ENCODE measurements around the gene FUNDC2.

The FUNDC2 gene

GRCh38 chrX:155023907-155024833 is 2.5 kb upstream of the FUNDC2 start:
- DNase-seq (ENCODE audit: low read depth): no peak

GRCh38 chrX:155026420-155026726 is 271 bp upstream of the FUNDC2 start:
- no peak for DNase-seq (ENCODE audit: low read depth)

- no peak for DNase-seq (ENCODE audit: low read depth)
Observed at GRCh38 chrX:155027509-155028066, 944 bp downstream of the FUNDC2 start.

- DNase-seq (ENCODE audit: low read depth): no peak
Observed at GRCh38 chrX:155028129-155028528, 1.5 kb downstream of the FUNDC2 start.

GRCh38 chrX:155028877-155029291 is 2.2 kb downstream of the FUNDC2 start:
- DNase-seq (ENCODE audit: low read depth): no peak

- DNase-seq (ENCODE audit: low read depth): no peak
Observed at GRCh38 chrX:155031657-155032056, 5.0 kb downstream of the FUNDC2 start.

GRCh38 chrX:155035688-155036087 is 9.0 kb downstream of the FUNDC2 start:
- DNase-seq (ENCODE audit: low read depth): no peak

GRCh38 chrX:155046129-155046810 is 19.6 kb downstream of the FUNDC2 start:
- no peak for DNase-seq (ENCODE audit: low read depth)

GRCh38 chrX:155046811-155047528 is 20.3 kb downstream of the FUNDC2 start:
- no peak for DNase-seq (ENCODE audit: low read depth)

- DNase-seq (ENCODE audit: low read depth): no peak
Observed at GRCh38 chrX:155048977-155049619, 22.5 kb downstream of the FUNDC2 start.

GRCh38 chrX:155052738-155053498 is 26.3 kb downstream of the FUNDC2 start:
- no peak for DNase-seq (ENCODE audit: low read depth)

- DNase-seq (ENCODE audit: low read depth): no peak
Observed at GRCh38 chrX:155053656-155054055, 27.0 kb downstream of the FUNDC2 start.

- no peak for DNase-seq (ENCODE audit: low read depth)
Observed at GRCh38 chrX:155054255-155054654, 27.6 kb downstream of the FUNDC2 start.

- DNase-seq (ENCODE audit: low read depth): no peak
Observed at GRCh38 chrX:155055494-155055893, 28.9 kb downstream of the FUNDC2 start.

- no peak for DNase-seq (ENCODE audit: low read depth)
Observed at GRCh38 chrX:155056471-155056870, 29.8 kb downstream of the FUNDC2 start.

- peak; percentile 27 for DNase-seq (ENCODE audit: low read depth)
Observed at GRCh38 chrX:155056877-155057792, 30.5 kb downstream of the FUNDC2 start.

GRCh38 chrX:155061760-155062159 is 35.1 kb downstream of the FUNDC2 start:
- DNase-seq (ENCODE audit: low read depth): no peak

GRCh38 chrX:155065035-155065734 is 38.5 kb downstream of the FUNDC2 start:
- DNase-seq (ENCODE audit: low read depth): no peak

GRCh38 chrX:155068165-155068564 is 41.5 kb downstream of the FUNDC2 start:
- no peak for DNase-seq (ENCODE audit: low read depth)
